Mesodermal cell (in vitro differentiated cells): ENCODE measurements around the gene TTLL11.
"Not testable (repeated sequence)": the region's sequence is repeated elsewhere in the genome, so short reads cannot be mapped to it uniquely, and the experiment has no call there.

ENCODE experiments used
- H3K27ac ChIP-seq: 2 replicates; pipeline ENCODE4 v1.7.0; 2013; ENCODE audit warnings: mild to moderate bottlenecking, low read depth, low read length, moderate library complexity; ENCODE audit not compliant: severe bottlenecking
- H3K36me3 ChIP-seq: 2 replicates; pipeline ENCODE4 v1.7.1; 2013; ENCODE audit warnings: mild to moderate bottlenecking, low read length, moderate library complexity; ENCODE audit not compliant: control insufficient read depth, insufficient read depth
- H3K4me1 ChIP-seq: one replicate; pipeline ENCODE4 v1.7.1; 2013; ENCODE audit warnings: mild to moderate bottlenecking, low read length; ENCODE audit not compliant: insufficient read depth, control insufficient read depth, poor library complexity, severe bottlenecking
- H3K4me3 ChIP-seq: 2 replicates; pipeline ENCODE4 v1.7.0; 2013; ENCODE audit warnings: low read length, control low read depth, mild to moderate bottlenecking; ENCODE audit not compliant: insufficient read depth, poor library complexity, severe bottlenecking; ENCODE audit errors: extremely low read depth
- H3K9me3 ChIP-seq: 2 replicates; pipeline ENCODE4 v1.7.1; 2013; ENCODE audit warnings: mild to moderate bottlenecking, low read length, moderate library complexity; ENCODE audit not compliant: control insufficient read depth
- WGBS, 2 experiments: methylation state at CpG; one replicate each; pipeline ENCODE4 v1.1.5; 2013; ENCODE audit warnings: missing lambda C conversion rate in 2 of 2; ENCODE audit not compliant: insufficient coverage in 2 of 2; 5-methylcytosine and 5-hydroxymethylcytosine counted together

Gene TTLL11

GRCh38 chr9:122117241-122117640 lies 24.1 kb upstream of the TTLL11 start:
- 85 to 91% methylated on average over 4 to 5 of the region's 9 CpGs for WGBS, 2 experiments
- not testable (repeated sequence) for H3K36me3 ChIP-seq, H3K27ac ChIP-seq, H3K4me1 ChIP-seq, H3K9me3 ChIP-seq, H3K4me3 ChIP-seq

GRCh38 chr9:122116448-122117173 lies 23.5 kb upstream of the TTLL11 start:
- H3K4me3 ChIP-seq: no peak overlapping the region
- no peaks in the 10 kb centered on the region for H3K4me1 ChIP-seq
- no peaks in the 10 kb centered on the region for H3K36me3 ChIP-seq
- WGBS, 2 experiments: 74 to 85% methylated on average over 9 of the region's 10 CpGs
- H3K9me3 ChIP-seq: no peaks in the 10 kb centered on the region
- H3K27ac ChIP-seq: no peak overlapping the region

- Histone ChIP-seq H3K27ac (no peak overlapping the region), H3K9me3 (no peaks in the 10 kb centered on the region), H3K36me3 (no peaks in the 10 kb centered on the region), H3K4me1 (no peaks in the 10 kb centered on the region), H3K4me3 (no peak overlapping the region)
- 36 to 68% methylated on average over 2 to 3 of the region's 4 CpGs for WGBS, 2 experiments
Measured at GRCh38 chr9:122116040-122116439, 22.9 kb upstream of the TTLL11 start.

GRCh38 chr9:122115176-122116035 lies 22.3 kb upstream of the TTLL11 start:
- 83 to 85% methylated on average over 11 of the region's 12 CpGs for WGBS, 2 experiments
- H3K36me3 ChIP-seq: no peaks in the 10 kb centered on the region
- no peaks in the 10 kb centered on the region for H3K9me3 ChIP-seq
- no peaks in the 10 kb centered on the region for H3K4me1 ChIP-seq
- no peak overlapping the region for H3K4me3 ChIP-seq
- H3K27ac ChIP-seq: no peak overlapping the region

- no peak overlapping the region for H3K4me3 ChIP-seq
- H3K4me1 ChIP-seq: no peaks in the 10 kb centered on the region
- H3K36me3 ChIP-seq: no peaks in the 10 kb centered on the region
- no peak overlapping the region for H3K27ac ChIP-seq
- no peaks in the 10 kb centered on the region for H3K9me3 ChIP-seq
- 56 to 57% methylated on average over 2 of the region's 5 CpGs for WGBS, 2 experiments
Measured at GRCh38 chr9:122113574-122113973, 20.5 kb upstream of the TTLL11 start.

GRCh38 chr9:122112238-122112637 lies 19.1 kb upstream of the TTLL11 start:
- no peak overlapping the region for H3K27ac ChIP-seq
- WGBS, 2 experiments: 77 to 88% methylated on average over 5 to 6 of the region's 6 CpGs
- no peak overlapping the region for H3K4me3 ChIP-seq

GRCh38 chr9:122111413-122112085 lies 18.4 kb upstream of the TTLL11 start:
- Histone ChIP-seq H3K9me3 (no peaks in the 10 kb centered on the region), H3K36me3 (no peaks in the 10 kb centered on the region), H3K27ac (no peak overlapping the region), H3K4me1 (peaks cover 4% of the 10 kb centered on the region), H3K4me3 (no peak overlapping the region)
- WGBS, 2 experiments: 88 to 90% methylated on average over 8 to 9 of the region's 9 CpGs

More at GRCh38 chr9:122112238-122112637, 19.1 kb upstream of the TTLL11 start:
- Histone ChIP-seq H3K9me3 (no peaks in the 10 kb centered on the region), H3K36me3 (no peaks in the 10 kb centered on the region), H3K4me1 (peaks cover 4% of the 10 kb centered on the region)

GRCh38 chr9:122110100-122110833 lies 17.2 kb upstream of the TTLL11 start:
- Histone ChIP-seq H3K4me3 (no peak overlapping the region), H3K9me3 (no peaks in the 10 kb centered on the region), H3K4me1 (peaks cover 4% of the 10 kb centered on the region), H3K27ac (no peak overlapping the region), H3K36me3 (no peaks in the 10 kb centered on the region)
- 86 to 90% methylated on average over 4 to 6 of the region's 7 CpGs for WGBS, 2 experiments

GRCh38 chr9:122109035-122109813 lies 16.1 kb upstream of the TTLL11 start:
- WGBS, 2 experiments: 68% methylated on average over 3 of the region's 3 CpGs; no CpG with 5 or more reads in 1 of the 2 experiments
- no peaks in the 10 kb centered on the region for H3K36me3 ChIP-seq

More at GRCh38 chr9:122109035-122109813, 16.1 kb upstream of the TTLL11 start:
- H3K27ac ChIP-seq: no peak overlapping the region
- no peaks in the 10 kb centered on the region for H3K9me3 ChIP-seq
- no peak overlapping the region for H3K4me3 ChIP-seq
- peaks cover 4% of the 10 kb centered on the region for H3K4me1 ChIP-seq
